DOHH2 (cell line): ENCODE results near the gene DSCAML1.

Experiments
- H3F3A ChIP-seq: fragments of 200-600 bp; sonication (generic), shearing (Covaris generic); 2 replicates; pipeline ENCODE4 v1.6.0; 2016; ENCODE audit warnings: antibody characterized with exemption, mild to moderate bottlenecking; ENCODE audit not compliant: control insufficient read depth, insufficient read depth
- H3K27ac ChIP-seq: fragments of 200-600 bp; sonication (generic); 2 replicates; pipeline ENCODE4 v1.5.1; 2014; ENCODE audit warnings: low read depth, mild to moderate bottlenecking, low read length, moderate library complexity
- H3K27me3 ChIP-seq: fragments of 200-600 bp; sonication (generic); 2 replicates; pipeline ENCODE4 v1.6.1; 2014; ENCODE audit warnings: mild to moderate bottlenecking, low read length, mixed read lengths; ENCODE audit not compliant: control insufficient read depth
- H3K36me3 ChIP-seq: fragments of 200-600 bp; sonication (generic); 2 replicates; pipeline ENCODE4 v1.6.1; 2014; ENCODE audit warnings: mild to moderate bottlenecking, low read length, moderate library complexity, mixed read lengths; ENCODE audit not compliant: control insufficient read depth
- H3K4me1 ChIP-seq: fragments of 200-600 bp; sonication (generic); 2 replicates; pipeline ENCODE4 v1.6.1; 2014; ENCODE audit warnings: mild to moderate bottlenecking, low read length, mixed read lengths; ENCODE audit not compliant: control insufficient read depth
- H3K4me2 ChIP-seq: fragments of 200-600 bp; sonication (generic); 2 replicates; pipeline ENCODE4 v1.6.0; 2014; ENCODE audit warnings: mild to moderate bottlenecking, low read length, moderate library complexity
- H3K4me3 ChIP-seq: fragments of 200-600 bp; sonication (generic); 2 replicates; pipeline ENCODE4 v1.5.1; 2014; ENCODE audit warnings: mild to moderate bottlenecking, low read length, mixed read lengths
- H3K79me2 ChIP-seq: fragments of 200-600 bp; sonication (generic); 2 replicates; pipeline ENCODE4 v1.6.1; 2014; ENCODE audit warnings: mild to moderate bottlenecking, low read length, mixed read lengths; ENCODE audit not compliant: control insufficient read depth
- H3K9me2 ChIP-seq: fragments of 200-600 bp; sonication (generic); replicated peaks from 2 replicates; pipeline ENCODE4 v1.6.1; 2014; ENCODE audit warnings: mild to moderate bottlenecking, low read length, mixed read lengths; ENCODE audit not compliant: control insufficient read depth
- H3K9me3 ChIP-seq: fragments of 200-600 bp; sonication (generic); 2 replicates; pipeline ENCODE4 v1.6.1; 2014; ENCODE audit warnings: antibody characterized with exemption, low read length, mixed read lengths; ENCODE audit not compliant: control insufficient read depth, insufficient read depth
- H4K20me1 ChIP-seq: fragments of 200-600 bp; sonication (generic); 2 replicates; pipeline ENCODE4 v1.6.0; 2014; ENCODE audit warnings: low read depth, mild to moderate bottlenecking, antibody characterized with exemption, low read length, moderate library complexity; ENCODE audit not compliant: control insufficient read depth, insufficient read depth
- EZH2phosphoT487 ChIP-seq: fragments of 200-600 bp; sonication (generic); IDR thresholded peaks from 2 replicates; pipeline ENCODE4 v1.6.1; 2017; ENCODE audit warnings: borderline replicate concordance, mild to moderate bottlenecking, antibody characterized with exemption, low read length, moderate library complexity, mixed read lengths
- TF ChIP-seq, protein P1 (sequence below): fragments of 200-600 bp; sonication (generic); IDR thresholded peaks from one replicate; pipeline ENCODE4 v1.5.1; 2014; ENCODE audit warnings: antibody characterized with exemption, mild to moderate bottlenecking, low read depth, low read length; ENCODE audit not compliant: poor library complexity, severe bottlenecking

DSCAML1 gene

DNA sequence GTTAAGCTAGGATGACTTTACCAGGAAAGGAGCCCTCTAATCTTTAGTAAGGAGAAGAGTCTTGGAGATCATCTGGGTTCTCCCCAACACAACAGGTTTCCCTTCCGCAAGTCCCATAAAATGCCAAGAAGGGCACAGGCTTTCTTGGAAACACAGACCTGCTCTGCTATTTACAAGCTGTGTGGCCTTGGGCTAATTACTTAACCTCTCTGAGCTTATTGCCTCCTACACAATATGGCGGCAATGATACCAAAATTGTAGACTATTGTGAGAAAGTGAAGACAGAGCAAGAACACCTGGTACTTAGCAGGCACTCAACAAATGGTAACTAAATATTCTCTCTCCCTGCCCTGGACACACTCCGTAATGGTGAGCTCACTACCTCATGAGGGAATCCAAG, 49.1 kb downstream of the DSCAML1 start:
- Histone ChIP-seq H3K27ac (no peak overlapping the region), H3K36me3 (no peaks in the 10 kb centered on the region), H3K9me3 (no peaks in the 10 kb centered on the region), H3F3A (no peaks in the 10 kb centered on the region), H3K9me2 (no peaks in the 10 kb centered on the region), H4K20me1 (no peaks in the 10 kb centered on the region), H3K4me1 (no peaks in the 10 kb centered on the region), H3K4me2 (no peak overlapping the region), H3K27me3 (no peaks in the 10 kb centered on the region), H3K79me2 (no peaks in the 10 kb centered on the region), H3K4me3 (no peak overlapping the region)
- TF ChIP-seq, protein P1, sequence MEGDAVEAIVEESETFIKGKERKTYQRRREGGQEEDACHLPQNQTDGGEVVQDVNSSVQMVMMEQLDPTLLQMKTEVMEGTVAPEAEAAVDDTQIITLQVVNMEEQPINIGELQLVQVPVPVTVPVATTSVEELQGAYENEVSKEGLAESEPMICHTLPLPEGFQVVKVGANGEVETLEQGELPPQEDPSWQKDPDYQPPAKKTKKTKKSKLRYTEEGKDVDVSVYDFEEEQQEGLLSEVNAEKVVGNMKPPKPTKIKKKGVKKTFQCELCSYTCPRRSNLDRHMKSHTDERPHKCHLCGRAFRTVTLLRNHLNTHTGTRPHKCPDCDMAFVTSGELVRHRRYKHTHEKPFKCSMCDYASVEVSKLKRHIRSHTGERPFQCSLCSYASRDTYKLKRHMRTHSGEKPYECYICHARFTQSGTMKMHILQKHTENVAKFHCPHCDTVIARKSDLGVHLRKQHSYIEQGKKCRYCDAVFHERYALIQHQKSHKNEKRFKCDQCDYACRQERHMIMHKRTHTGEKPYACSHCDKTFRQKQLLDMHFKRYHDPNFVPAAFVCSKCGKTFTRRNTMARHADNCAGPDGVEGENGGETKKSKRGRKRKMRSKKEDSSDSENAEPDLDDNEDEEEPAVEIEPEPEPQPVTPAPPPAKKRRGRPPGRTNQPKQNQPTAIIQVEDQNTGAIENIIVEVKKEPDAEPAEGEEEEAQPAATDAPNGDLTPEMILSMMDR: no peak
- no peak for TF ChIP-seq EZH2phosphoT487

DNA sequence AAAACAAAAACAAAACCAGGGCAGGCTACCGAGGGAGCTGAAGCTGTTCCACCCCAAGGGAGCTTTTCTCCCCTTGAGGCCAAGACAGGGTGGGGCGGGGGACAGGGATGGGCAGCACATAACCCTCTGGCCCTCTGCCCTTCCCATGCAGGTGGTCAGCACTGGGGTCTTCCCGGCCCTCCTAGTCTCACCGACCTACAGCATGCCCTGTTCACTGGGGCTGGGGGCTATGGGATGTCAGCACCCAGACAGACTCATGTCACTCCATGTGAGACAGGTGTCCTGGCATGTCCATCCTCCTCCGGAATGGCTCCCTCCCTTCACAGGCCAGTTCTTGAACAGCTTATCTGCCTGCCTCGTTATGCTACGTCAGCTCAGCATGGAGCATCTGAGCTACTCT, 51.7 kb downstream of the DSCAML1 start:
- H3K27me3 ChIP-seq: peaks cover 3% of the 10 kb centered on the region; the same call in 1 of the 2 replicates
- H3K36me3 ChIP-seq: no peaks in the 10 kb centered on the region
- no peaks in the 10 kb centered on the region for H3K9me2 ChIP-seq
- no peak overlapping the region for H3K27ac ChIP-seq
- H3F3A ChIP-seq: no peaks in the 10 kb centered on the region
- H3K9me3 ChIP-seq: no peaks in the 10 kb centered on the region
- H3K79me2 ChIP-seq: no peaks in the 10 kb centered on the region
- no peak overlapping the region for H3K4me2 ChIP-seq
- no peaks in the 10 kb centered on the region for H3K4me1 ChIP-seq
- no peak overlapping the region for H3K4me3 ChIP-seq
- TF ChIP-seq, protein P1: no peak
- TF ChIP-seq EZH2phosphoT487: no peak
- no peaks in the 10 kb centered on the region for H4K20me1 ChIP-seq

DNA sequence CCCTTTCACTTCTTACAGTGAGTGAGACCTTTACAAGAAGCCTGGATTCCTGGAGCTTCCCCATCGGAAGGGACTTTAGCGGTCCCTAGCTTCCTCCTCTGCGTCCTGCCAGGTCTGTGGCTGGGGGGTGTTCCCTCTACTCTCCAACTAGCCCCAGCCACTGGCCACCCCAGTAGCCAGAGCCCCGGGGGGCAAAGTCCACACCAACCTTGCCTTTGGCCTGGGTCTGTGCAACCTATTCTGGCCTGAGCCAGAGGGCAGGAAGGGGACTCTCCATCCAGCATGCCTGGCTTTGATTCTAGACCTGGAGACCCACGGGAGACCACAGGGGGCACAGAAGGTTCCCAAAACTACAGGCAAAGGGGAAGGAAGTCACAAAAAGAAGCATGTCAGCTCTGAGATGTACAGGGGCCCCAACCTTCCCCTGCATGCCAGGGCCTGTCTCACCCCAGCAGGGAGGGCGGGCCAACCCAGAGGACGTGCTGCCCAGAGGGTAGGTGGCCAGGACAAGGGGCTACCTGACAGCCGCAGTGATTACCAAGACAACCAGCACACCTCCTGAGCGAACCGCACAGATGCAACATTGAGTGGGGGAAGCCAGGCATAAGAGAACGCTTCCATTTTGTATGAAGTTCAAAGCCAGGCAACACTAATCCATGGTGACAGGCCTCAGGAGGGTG, 52.4 kb downstream of the DSCAML1 start:
- Histone ChIP-seq H3K4me1 (no peaks in the 10 kb centered on the region), H3K4me2 (no peak overlapping the region), H3K27ac (no peak overlapping the region), H3K9me3 (no peaks in the 10 kb centered on the region), H3F3A (no peaks in the 10 kb centered on the region), H3K36me3 (no peaks in the 10 kb centered on the region), H3K79me2 (no peaks in the 10 kb centered on the region), H3K27me3 (peaks cover 3% of the 10 kb centered on the region; the same call in 1 of the 2 replicates), H3K9me2 (no peaks in the 10 kb centered on the region), H4K20me1 (no peaks in the 10 kb centered on the region), H3K4me3 (no peak overlapping the region)
- TF ChIP-seq, protein P1: no peak
- no peak for TF ChIP-seq EZH2phosphoT487
